Medulla oblongata (tissue), 1 donor: Measurements from ENCODE around the gene MAF.

Experiments used
- DNase-seq: peaks from one replicate; pipeline ENCODE4 v3.0.0-alpha.2; 2015; ENCODE audit errors: extremely low spot score

Gene MAF

DNA sequence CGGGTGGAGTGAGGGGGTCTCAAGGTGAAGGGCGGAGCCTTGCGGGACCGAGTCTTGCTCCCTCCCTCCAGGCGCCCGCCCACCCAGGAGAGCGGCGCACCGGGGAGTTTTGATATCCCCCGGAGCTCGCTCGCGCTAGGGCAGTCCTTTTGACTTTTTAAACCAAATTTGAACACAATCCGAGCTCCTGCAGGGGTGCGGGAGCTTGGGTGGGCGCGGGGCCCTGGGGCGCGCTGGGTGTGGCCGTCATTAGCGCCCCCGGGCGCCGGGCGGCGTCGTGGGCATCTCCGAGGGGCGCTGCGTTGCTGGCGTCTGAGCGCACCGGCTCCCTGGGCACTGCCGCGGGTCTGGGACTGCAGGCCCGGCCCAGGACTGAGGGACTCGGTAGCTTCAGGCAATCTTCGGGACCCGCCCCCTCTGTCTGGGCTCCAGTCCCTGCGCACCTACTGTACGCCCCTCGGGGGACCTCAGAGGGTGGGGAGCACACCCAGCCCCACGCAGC, 10.9 kb downstream of the MAF start:
- no peak for DNase-seq

DNA sequence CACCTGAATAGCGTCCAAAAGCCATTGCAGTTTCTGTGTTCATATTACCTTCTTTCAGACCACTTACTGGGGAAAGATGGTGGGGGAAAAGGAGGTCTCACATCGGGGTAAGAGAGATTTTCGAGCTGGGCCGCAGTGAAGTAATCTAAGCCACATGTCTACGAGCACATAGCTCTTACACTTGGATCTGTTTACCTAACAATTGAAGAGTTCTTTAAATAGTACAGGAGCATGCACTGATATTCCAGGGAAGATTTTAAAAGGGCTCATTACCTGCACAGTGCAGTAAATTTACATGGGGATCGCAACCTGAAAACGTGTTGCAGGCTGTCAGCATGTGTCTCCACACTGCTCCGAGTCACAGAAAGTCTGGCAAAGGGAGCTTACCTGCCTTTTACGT, 12.6 kb downstream of the MAF start:
- no peak for DNase-seq

DNA sequence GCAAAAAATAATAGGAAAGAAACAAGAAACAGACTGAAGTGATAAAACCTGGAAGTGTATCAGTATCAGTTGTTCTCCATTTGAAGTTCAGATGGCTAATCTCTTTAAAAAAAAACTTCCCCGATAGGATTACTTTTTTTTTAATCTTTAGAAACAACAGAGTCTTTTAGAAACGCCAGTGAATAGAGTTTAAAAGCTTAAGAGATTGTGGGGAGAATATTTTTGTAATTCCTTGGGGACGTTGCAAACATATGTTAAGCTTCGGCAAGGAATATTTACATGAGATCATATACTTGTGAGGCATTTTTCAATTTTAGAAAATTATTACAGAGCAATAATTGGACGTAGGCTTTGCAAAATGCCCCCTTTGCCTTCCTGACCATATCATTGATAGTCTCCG, 13.2 kb downstream of the MAF start:
- no peak for DNase-seq

DNA sequence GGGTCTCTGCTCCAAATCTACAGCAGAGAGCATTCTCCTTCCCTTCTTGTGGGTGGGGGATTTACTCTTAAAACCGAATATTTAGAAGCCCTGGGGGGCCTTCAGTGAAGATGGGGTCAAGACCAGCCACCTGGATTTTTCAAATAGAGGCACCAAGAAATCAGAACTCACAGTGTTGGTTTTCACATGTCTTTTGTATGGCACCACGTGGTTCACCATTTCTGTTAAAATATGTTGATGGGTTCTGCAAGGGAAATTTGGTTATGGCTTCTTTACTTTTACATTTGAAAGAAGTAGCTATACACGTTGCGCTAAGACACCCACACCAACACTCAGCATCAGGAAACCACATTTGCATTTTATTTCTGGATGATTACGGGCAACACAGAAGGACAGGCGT, 17.7 kb downstream of the MAF start:
- DNase-seq, result no peak

DNA sequence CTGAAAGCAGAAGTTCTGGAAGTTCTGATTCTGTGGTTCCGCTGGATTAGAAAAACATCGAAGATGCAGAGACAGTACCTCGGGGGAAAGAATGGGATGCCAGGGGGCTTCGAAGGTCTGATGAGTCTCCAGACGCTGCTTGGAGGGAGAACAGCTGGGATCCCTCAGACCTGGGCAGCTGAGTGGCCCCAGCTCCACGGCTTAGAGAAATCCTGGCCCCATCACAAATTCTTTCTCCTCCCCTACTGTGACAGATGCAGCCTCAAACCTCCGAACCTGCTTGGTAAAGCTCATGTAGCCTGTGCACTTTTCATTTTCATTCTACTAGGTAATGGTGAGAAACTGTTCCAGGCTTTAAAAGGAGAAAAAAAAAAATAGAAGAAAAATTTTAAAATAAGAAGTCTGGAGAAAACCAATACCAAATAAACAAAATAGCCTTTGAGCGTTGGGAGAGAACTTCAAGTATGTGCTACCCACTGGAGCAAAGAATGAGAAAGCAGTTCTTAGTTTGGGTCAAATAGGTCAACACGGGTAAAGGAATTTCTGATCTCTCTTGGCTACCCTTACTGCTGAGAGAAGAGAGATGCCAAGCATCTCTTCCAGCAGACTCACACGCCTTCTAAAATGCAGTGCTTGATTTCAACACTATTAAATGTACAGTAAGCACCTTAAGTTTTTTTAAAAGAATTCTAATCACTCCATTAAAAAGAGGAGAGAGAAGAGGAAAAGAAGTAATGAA, 19.9 kb downstream of the MAF start:
- no peak for DNase-seq

DNA sequence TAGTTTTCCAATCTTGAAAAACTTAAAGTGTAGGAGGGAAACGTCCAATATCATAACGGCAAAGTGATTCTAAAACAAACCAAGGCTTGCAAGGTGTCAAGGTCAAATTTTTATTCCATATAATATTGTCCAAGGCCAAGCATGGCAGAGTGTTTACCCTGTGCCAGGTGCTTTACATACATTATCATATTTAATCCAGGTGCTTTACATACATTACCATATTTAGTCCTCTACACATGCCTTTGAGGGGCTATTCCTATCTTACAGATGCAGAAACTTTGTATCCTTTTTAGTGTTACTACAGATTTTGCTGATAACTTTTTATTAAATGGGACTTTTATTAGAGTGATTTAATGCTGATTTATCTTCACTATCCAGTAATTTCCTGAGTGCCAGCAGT, 23.9 kb downstream of the MAF start:
- DNase-seq, result no peak

DNA sequence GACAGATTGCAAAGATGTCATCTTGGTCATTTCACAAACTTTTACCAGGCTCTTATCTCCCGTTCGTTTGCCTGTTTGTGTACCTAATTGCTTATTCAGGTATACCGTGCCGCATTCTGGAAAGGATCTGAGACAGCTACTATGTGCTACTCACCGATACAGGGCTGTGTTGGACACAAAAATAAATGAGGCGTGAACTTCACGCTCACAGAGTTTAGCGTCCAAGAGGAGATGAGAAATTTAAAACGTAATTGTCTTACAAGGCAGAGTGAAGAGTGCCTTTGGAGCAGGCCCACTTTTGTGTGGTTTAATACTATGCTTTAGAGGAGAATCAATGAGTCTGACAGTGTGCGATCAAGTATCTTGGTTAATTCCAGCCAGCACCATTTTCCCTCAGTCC, 26.7 kb downstream of the MAF start:
- no peak for DNase-seq

DNA sequence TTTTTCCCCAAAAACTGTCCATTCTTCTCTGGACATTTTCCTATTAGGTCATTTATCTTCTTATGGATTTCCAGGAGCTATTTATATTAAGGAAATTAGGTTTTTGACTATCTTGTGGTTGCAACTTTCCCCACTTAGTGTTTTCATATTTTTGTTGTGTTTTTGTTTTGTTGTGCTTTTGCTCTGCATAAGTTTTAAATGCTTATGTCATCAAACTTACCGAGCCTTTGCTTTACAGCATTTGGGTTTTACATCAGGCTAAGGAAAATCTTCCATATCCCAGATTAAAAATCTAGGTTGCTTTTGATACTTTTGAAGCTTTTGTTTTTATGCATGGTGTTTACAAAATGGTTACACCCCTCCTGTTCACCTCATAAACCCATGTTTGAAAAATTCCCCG, 27.5 kb downstream of the MAF start:
- DNase-seq, result no peak

DNA sequence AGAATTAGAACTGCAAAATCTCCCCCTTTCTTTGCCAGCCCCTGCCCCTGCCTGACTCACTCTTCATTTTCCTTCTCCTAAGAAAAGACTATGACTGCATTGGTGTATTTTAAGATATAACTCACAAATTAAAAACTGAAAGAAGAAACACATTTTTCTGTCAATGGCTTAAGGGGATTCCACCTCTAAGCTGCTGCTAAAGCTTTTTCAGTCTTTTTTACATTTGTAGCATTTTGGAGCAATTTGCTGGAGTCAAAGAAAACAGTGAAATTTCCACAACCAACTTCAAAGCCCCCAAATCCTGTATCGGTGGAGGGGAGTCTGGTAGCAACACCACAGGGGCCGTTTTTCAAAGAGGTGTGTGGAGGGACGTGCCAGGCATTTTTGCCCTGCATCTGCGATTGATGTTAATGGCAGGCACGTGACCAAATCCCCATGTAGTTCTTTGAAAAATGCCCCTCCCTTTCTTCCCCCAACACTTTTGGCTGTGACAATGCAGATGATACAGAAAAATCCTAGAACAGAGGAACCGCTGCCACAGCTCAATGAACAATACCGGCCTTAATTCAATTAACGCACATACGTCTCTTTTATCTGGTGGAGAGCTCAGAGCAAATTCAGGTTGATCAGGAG, 28.5 kb downstream of the MAF start:
- no peak for DNase-seq

DNA sequence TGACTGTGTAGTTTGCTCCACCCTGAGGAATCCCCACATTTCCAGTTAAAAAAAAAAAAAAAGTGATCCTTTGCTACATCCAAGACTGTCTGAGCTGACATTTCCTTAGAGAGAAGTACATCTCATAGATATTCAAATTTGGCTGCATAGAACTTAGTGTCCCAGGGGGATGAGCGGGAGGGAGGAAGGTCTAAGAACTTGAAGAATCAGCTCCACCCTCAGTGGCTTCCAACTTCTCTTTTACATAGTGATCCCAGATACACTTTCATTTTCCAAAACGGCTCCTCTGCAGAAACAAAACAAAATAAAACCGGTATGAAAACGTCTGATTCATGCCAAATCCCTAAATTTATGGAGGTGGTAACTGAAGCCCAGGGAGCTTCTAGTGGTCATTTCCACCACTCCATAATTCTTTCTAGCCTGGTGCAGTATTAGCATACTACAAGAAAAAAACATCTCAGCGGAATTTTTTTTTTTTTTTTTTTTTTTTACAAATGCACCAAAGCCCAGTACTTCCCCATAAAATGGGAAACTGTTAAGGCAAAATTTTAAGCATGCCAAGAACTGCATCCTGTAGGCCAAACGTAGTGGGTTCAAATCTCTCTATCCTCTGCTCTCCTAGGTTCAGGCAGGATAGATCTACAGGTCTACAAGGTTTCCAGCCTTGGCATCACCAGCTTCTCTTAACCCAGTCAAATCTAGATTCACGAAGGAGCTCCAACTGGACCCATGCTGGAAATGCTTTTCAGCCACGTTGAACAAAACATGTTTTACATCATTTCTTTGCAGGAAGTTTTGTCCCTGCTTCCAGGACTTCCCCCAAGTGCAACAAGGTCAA, 29.3 kb downstream of the MAF start:
- DNase-seq, result no peak

DNA sequence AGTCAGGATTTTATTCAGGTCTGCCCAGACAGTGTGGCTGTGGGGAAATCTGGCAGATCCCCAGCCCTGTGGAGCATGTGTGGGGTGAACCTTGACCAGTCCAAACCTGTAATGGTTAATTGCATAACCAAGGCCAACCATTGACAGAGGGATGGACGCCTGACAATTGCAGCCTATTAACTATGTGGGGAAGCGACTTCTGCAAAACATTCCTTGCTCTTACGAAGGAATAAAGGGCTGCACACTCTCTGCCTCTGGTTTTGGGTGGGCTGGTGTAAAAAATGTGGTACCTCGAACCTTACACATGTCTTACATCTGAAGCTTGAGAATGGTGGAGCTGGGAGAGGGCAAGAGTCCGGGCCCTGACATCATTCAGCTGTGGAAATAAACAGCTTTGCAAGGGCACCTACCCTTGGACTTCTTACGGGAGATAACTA, 35.8 kb downstream of the MAF start:
- no peak for DNase-seq

DNA sequence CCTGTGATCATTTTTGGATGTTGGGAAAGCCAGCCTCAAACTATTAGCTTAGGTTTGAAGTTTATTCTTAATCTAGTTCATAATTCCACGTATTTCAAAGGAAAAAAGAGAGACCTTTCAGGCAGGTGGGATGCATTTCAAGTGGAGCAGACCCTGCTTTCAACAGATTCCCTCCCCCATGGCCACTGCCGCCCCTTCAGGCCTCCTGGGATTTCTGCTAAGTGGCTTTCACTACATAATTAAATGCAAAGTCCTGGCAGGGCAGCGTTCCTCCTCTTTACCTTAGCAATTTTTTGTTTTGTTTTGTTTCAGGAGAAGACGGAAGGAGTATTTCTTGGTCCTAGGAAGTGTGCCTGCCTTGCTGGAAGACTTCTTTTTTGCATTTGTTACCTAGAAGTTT, 36.6 kb downstream of the MAF start:
- no peak for DNase-seq

DNA sequence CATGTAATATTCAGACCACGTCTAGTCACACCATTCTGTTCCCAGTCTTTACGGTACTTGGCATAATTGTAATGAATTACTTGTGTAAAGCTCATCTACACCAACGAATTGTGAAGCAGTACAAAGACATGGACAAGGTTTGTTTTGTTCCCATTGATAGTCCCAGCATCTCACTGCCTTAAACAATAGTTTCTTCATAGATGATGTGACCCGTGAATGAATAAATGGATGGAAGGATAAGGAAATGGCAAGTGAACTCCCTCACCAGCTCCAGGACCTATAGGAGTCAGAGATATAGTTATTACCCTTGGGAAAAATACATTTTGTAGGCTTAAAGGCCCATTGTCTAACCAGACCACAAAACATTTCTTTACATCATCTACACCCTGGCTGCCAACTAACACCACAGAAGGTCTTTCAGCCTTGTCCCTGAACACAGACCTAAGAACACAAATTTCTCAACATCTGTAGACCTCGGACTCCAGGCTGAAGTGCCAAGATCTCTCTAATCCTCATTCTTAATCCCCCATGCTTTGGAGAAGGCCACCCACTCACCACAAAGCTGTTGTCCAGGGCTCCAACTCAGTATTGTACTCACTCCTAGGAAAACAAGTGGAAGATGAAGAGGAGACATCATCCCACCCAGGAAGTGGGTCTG, 38.2 kb downstream of the MAF start:
- DNase-seq, result peak; percentile 29

DNA sequence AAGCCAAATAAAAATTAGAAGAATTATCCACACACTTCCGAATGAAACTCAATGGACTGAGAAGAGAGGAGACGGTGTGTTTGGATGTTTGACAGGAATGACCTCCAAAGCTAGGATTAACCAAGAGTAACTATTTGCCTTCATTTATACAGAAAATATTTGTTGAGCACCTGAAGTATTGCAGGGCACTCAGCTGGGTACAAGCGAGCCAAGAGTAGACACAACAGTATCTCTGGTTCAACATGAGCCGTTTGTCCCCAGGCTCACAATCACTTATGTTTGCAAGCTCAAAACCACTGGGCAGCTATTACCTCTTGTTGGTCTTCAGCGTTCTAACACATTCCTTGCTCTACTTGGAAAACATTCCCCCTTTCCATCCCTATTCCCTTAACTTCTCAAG, 38.8 kb downstream of the MAF start:
- no peak for DNase-seq

DNA sequence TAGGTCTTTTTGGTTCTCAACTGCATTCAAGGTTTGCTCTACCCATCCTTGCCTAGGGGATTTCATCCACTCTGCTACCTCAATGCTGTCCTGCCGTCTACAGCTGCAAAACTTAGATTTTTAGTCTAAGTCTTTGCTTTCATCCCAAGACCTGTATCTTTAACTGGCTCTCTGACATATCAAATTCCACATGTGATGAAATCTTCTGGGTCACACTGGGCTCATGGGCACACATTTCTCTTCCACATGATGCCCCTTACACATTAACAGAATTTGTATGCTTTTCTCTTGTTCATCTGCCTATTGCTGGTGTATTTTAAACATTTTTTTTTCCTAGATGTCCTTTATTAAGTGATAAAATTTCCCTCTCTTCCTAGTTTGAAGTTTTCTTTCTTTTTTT, 39.6 kb downstream of the MAF start:
- DNase-seq, result no peak

DNA sequence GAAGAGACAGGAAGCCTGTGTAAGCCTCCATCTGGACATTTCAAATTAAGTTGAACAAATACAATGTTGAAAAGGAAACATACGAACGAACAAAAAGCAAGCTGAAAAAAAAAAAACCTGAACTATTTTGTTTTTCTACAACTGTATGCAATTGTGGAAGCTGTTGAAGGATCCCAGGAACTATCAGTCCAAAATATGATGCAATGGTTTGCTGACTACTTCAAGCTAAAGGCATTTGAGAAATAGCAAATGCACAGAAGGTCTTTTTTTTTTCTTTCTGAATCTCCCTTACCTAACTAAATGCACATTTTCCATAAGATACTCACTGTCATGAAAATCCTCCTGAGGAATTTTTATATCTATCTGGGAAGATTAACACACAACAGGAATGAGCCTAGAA, 40.2 kb downstream of the MAF start:
- DNase-seq, result no peak

DNA sequence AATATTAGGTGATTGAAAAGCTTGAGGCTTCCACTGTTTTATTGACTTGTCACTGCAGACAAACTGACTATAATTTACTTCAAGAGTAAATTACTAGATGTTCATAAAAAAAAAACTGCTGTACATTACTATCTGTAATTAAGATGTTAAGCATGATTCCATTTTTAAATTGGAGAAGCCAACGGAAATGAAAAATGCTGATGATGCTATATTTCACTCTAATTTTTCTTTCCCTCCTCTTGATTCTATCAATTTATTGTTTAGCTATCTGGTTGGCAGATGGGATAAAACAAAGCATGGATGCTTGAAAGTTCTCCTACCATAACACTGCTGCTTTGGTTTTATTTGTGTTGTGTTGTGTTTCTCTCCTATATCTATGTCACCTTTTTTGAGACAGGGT, 41.0 kb downstream of the MAF start:
- no peak for DNase-seq

DNA sequence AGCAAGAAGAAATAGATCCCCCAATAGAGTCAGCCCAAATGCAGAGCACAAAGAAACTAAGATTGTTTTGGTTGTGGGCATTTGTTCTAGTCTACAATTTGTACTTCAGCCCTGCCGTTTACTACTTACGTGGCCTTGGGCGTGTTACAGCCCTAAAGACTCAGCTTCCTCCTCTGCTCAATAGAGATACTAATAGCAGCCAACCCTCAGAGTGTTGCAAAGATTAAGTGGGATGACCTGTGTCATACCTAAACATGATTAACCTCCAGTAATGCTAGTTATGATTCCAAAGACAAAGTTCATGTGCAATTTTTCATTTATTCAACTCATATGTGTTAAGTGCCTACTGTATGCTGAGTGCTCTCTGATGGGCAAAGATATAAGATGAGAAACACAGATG, 43.1 kb downstream of the MAF start:
- no peak for DNase-seq

DNA sequence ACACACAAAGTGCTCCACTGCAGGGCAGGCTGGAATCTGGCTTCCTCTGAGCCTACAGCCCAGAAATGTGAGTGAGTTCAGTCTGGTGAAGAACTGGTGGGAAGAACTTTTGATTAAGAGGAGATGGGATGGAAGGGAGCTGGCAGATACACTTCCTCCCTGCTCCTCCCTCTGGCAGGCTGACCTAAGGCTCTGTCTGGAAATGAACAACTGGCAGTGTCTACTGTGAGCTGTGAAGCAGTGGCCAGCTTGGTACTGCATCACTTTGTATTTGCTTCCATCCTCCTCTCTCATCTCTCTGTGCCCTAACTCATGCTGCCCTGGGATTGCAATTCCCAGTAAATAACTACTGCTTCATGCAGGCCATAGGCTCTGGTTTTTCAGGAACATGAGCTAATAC, 45.6 kb downstream of the MAF start:
- DNase-seq, result peak; percentile 20

DNA sequence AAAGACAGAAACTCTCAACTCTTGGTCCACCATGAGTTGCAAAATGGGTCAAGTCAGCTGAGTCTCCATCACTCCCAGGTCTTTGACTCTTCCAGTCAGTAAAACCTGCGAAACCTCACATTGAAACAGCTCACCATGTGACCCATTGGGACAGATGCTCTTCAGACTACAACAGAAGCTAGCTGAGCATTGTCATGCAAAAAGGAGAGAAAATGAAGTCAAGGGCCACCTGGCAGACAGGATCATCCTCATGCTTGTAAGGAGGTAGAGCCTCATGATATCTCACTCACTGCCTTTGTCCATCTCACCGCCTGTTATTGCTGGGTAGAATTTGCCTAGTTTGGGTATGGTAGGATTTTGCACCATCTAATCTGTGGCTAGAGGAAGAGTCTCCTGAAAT, 50.2 kb downstream of the MAF start:
- DNase-seq, result no peak

DNA sequence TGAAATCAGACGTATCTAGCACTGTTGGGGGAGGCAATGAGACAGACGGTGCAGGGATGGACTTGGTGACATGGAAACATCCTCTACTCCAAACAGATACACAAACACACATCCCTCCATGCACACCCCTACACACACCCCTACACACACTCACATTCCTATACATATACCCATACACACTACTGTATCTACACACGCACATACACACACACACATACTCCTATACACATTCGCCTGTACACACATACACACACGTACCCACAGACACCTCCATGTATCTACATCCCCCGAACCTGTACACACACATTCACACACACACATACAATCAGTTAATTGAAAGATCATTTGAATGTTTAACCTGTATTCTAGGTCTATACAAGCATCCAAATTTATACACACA, 53.5 kb downstream of the MAF start:
- DNase-seq, result no peak
